A549 (cell line): Measurements from ENCODE around the gene RNF215. TPM values are rescaled to one million over a fixed set of nuclear protein-coding genes. Genes with fewer than 3 reads are reported as not detected.

Experiments
- ATAC-seq, 2 experiments: fragments of 200-7000 bp in 1 of 2; fragments of >200 bp in 1 of 2; cut with Nextera tagmentation in 1 of 2; cut with Tn5 transposase in 1 of 2; 3 replicates each; pipeline versions ENCODE4 v1.8.0 to v1.9.1; 2018 to 2020; ENCODE audit warnings: mild to moderate bottlenecking in 1 of 2, moderate library complexity in 1 of 2
- CTCF ChIA-PET: fragments of 300-600 bp; sonication (Branson Sonifier 250); formaldehyde crosslinking; extraction: SDS; loops from one replicate; lab custom pipeline; 2021; ENCODE audit warnings: antibody characterized with exemption, inconsistent platforms; lab: Yijun Ruan, JAX
- POLR2A ChIA-PET: fragments of 350-600 bp; formaldehyde crosslinking; extraction: SDS; loops from one replicate; lab custom pipeline; 2021; ENCODE audit warnings: antibody characterized with exemption, inconsistent platforms; lab: Yijun Ruan, JAX
- DNase-seq, 2 experiments: peaks; one replicate each; pipeline versions ENCODE4 v3.0.0 to v3.0.0-alpha.2; 2011 to 2016; ENCODE audit warnings: low read depth in 1 of 2, low spot score in 1 of 2
- FAIRE-seq: peaks from 2 replicates; lab custom pipeline; 2011; peaks lifted over from hg19 to GRCh38; lab: Jason Lieb, UNC
- H3K27ac ChIP-seq, 2 experiments: fragments of >200 bp; sonication (Bioruptor Twin); formaldehyde crosslinking; 3 replicates each; pipeline ENCODE4 v1.5.1; 2016 to 2017
- H3K4me1 ChIP-seq: fragments of >200 bp; sonication (Bioruptor Twin); formaldehyde crosslinking; 3 replicates; pipeline ENCODE4 v1.6.1; 2016
- H3K4me2 ChIP-seq: fragments of >200 bp; sonication (Bioruptor Twin); formaldehyde crosslinking; 3 replicates; pipeline ENCODE4 v1.6.1; 2016
- H3K4me3 ChIP-seq: fragments of >200 bp; sonication (Bioruptor Twin); formaldehyde crosslinking; 3 replicates; pipeline ENCODE4 v1.5.1; 2016
- H3K9me3 ChIP-seq: fragments of >200 bp; sonication (Bioruptor Twin); formaldehyde crosslinking; 3 replicates; pipeline ENCODE4 v1.6.1; 2016
- CEBPB ChIP-seq, 2 experiments: fragments of >200 bp in 1 of 2; sonication (Bioruptor Twin) in 1 of 2; formaldehyde crosslinking in 1 of 2; IDR thresholded peaks; 2 replicates each; pipeline ENCODE4 v1.6.1; 2012 to 2016
- E2F6 ChIP-seq: IDR thresholded peaks from 2 replicates; pipeline ENCODE4 v1.6.1; 2012; ENCODE audit warnings: low read depth, borderline replicate concordance
- ESRRA ChIP-seq: fragments of 150-350 bp; IDR thresholded peaks from 2 replicates; pipeline ENCODE4 v1.6.1; 2014; ENCODE audit warnings: mild to moderate bottlenecking, low read length, borderline replicate concordance
- FOSB ChIP-seq: fragments of 250-450 bp; sonication (Bioruptor Pico); IDR thresholded peaks from 2 replicates; pipeline ENCODE4 v1.5.0; 2020; ENCODE audit warnings: mild to moderate bottlenecking, moderate library complexity
- FOSL2 ChIP-seq, 2 experiments: fragments of 450-650 bp in 1 of 2; fragments of >200 bp in 1 of 2; sonication (Bioruptor Twin) in 1 of 2; formaldehyde crosslinking; IDR thresholded peaks; 2 replicates each; pipeline versions ENCODE4 v1.5.0 to v1.6.1; 2016 to 2020; ENCODE audit warnings: mild to moderate bottlenecking in 1 of 2, moderate library complexity in 1 of 2
- HEYL ChIP-seq: fragments of 250-450 bp; sonication (Bioruptor Pico); IDR thresholded peaks from 2 replicates; pipeline ENCODE4 v1.8.0; 2021; ENCODE audit warnings: mild to moderate bottlenecking, moderate library complexity
- HOXB5 ChIP-seq: fragments of 250-450 bp; sonication (Bioruptor Pico); IDR thresholded peaks from 2 replicates; pipeline ENCODE4 v1.5.0; 2020; ENCODE audit warnings: mild to moderate bottlenecking, moderate library complexity
- JUN ChIP-seq, 2 experiments: fragments of >200 bp; sonication (Bioruptor Twin); formaldehyde crosslinking; IDR thresholded peaks; 2 replicates in 1 of 2; 3 replicates in 1 of 2; pipeline ENCODE4 v1.6.1; 2016 to 2017
- JUNB ChIP-seq: fragments of >200 bp; sonication (Bioruptor Twin); formaldehyde crosslinking; IDR thresholded peaks from 2 replicates; pipeline ENCODE4 v1.6.1; 2016
- MAX ChIP-seq: IDR thresholded peaks from 2 replicates; pipeline ENCODE4 v1.6.1; 2012
- MAZ ChIP-seq: fragments of 150-350 bp; IDR thresholded peaks from 2 replicates; pipeline ENCODE4 v1.6.1; 2014; ENCODE audit warnings: antibody characterized with exemption, low read depth, low read length, borderline replicate concordance
- NFE2L2 ChIP-seq: fragments of 150-350 bp; conservative IDR thresholded peaks from 2 replicates; pipeline ENCODE4 v1.6.1; 2014; ENCODE audit warnings: low read length
- POLR2AphosphoS2 ChIP-seq: conservative IDR thresholded peaks from 2 replicates; pipeline ENCODE4 v1.6.1; 2012; ENCODE audit warnings: low read length, improper control_type of control experiment, inconsistent platforms
- RNF2 ChIP-seq: fragments of 200-600 bp; sonication (generic); IDR thresholded peaks from 2 replicates; pipeline ENCODE4 v1.6.1; 2016; ENCODE audit warnings: low read depth, mild to moderate bottlenecking, antibody characterized with exemption, moderate library complexity, borderline replicate concordance
- TFCP2L1 ChIP-seq: fragments of 250-450 bp; sonication (Bioruptor Pico); IDR thresholded peaks from 2 replicates; pipeline ENCODE4 v1.5.0; 2021; ENCODE audit warnings: mild to moderate bottlenecking
- ZC3H11A ChIP-seq: fragments of 450-650 bp; IDR thresholded peaks from 2 replicates; pipeline ENCODE4 v1.6.1; 2014; ENCODE audit warnings: antibody characterized with exemption, mild to moderate bottlenecking
- ZFP36 ChIP-seq: fragments of 450-650 bp; IDR thresholded peaks from 2 replicates; pipeline ENCODE4 v1.6.1; 2014; ENCODE audit warnings: borderline replicate concordance; ENCODE audit not compliant: partially characterized antibody
- WGBS: methylation state at CpG from one replicate; pipeline ENCODE4 v1.1.6; 2017; ENCODE audit errors: missing lambda C conversion rate; 5-methylcytosine and 5-hydroxymethylcytosine counted together
- polyA plus RNA-seq, 4 experiments: library from polyadenylated mRNA; depleted of rRNA in 3 of 4; stranded (reverse); fragments of >200 nt; fragmentation: RNase III in 1 of 4; extraction: RNeasy Plus Mini Kit Qiagen cat#74134 plus additional on column Dnase treatment in 1 of 4; gene quantifications; 2 replicates in 3 of 4; 3 replicates in 1 of 4; pipeline ENCODE4 v1.2.3, GENCODE V29; 2011 to 2017
- TF ChIP-seq, protein P1 (sequence below): fragments of 200-600 bp; sonication (generic); IDR thresholded peaks from 2 replicates; pipeline ENCODE4 v1.6.1; 2016; ENCODE audit warnings: antibody characterized with exemption, mild to moderate bottlenecking, moderate library complexity
- TF ChIP-seq, protein P2 (sequence below): IDR thresholded peaks from 2 replicates; pipeline ENCODE4 v1.6.1; 2012
- TF ChIP-seq, protein P3 (sequence below): fragments of >200 bp; sonication (Bioruptor Twin); formaldehyde crosslinking; IDR thresholded peaks from 3 replicates; pipeline ENCODE4 v1.6.1; 2016

The RNF215 gene
- polyA plus RNA-seq, 2 of the 4 experiments (the other 2 are of a cell fraction): 16.4 to 19.5 TPM

GRCh38 chr22:30335236-30335635 lies 52.0 kb downstream of the RNF215 start (continued):
- no peak for TF ChIP-seq HOXB5 (CRISPR knock-in tag)
- no peak for TF ChIP-seq CEBPB (IDR thresholded peaks at IDR 0.05)
- no peak for TF ChIP-seq MAZ
- TF ChIP-seq, all 56 proteins: peak for 0

GRCh38 chr22:30334646-30335045 lies 52.6 kb downstream of the RNF215 start:
- Histone ChIP-seq H3K27ac (no peak overlapping the region), H3K4me3 (no peak overlapping the region), H3K9me3 (no peaks in the 10 kb centered on the region), H3K4me1 (no peaks in the 10 kb centered on the region), H3K4me2 (no peak overlapping the region)
- no peak for DNase-seq
- ATAC-seq: no peak
- FAIRE-seq: no peak
- TF ChIP-seq E2F6 (no peak), JUN (IDR thresholded peaks at IDR 0.05) (no peak), MAX (no peak), ZFP36 (no peak), FOSL2 (IDR thresholded peaks at IDR 0.05) (no peak), FOSL2 (CRISPR knock-in tag; IDR thresholded peaks at IDR 0.05) (no peak), POLR2AphosphoS2 (no peak), RNF2 (no peak)
- ChIA-PET POLR2A (interaction anchor here (1.8 kb wide), 1 partner anchor 8 kb away, joined by 4 read pairs; the partner anchor contains the start of gene TBC1D10A), CTCF (interaction anchor here (0.9 to 3.0 kb wide), 3 partner anchors 10 to 46 kb away, joined by 3 to 13 read pairs (median 4); no protein-coding TSS in a partner anchor)
- WGBS: 99% methylated on average over 4 of the region's 4 CpGs

DNA sequence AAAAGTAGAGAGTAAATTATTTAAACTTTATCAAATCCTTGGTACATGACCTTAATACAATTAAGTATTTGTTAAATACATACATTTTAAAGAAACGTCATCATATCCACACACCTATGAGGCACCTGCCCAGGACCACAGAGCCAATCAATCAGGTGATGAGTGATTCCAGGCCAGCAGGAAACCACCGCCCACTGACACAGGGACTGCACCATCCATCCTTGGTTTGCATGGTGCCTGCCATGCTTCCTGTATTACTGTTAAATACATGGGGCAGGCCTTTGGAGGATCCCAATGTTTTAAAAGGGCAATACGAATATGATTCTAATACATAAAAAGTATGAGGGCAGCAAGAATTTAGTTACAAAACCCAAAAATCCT lies 53.5 kb downstream of the RNF215 start:
- WGBS: 88% methylated on average over 3 of the region's 3 CpGs
- no peak overlapping the region for H3K27ac ChIP-seq
- no peaks in the 10 kb centered on the region for H3K9me3 ChIP-seq
- H3K4me2 ChIP-seq: no peak overlapping the region
- ATAC-seq (no peak), FAIRE-seq (no peak), DNase-seq (no peak)
- no peak for TF ChIP-seq TFCP2L1
- no peak for TF ChIP-seq JUNB
- TF ChIP-seq, protein P1, sequence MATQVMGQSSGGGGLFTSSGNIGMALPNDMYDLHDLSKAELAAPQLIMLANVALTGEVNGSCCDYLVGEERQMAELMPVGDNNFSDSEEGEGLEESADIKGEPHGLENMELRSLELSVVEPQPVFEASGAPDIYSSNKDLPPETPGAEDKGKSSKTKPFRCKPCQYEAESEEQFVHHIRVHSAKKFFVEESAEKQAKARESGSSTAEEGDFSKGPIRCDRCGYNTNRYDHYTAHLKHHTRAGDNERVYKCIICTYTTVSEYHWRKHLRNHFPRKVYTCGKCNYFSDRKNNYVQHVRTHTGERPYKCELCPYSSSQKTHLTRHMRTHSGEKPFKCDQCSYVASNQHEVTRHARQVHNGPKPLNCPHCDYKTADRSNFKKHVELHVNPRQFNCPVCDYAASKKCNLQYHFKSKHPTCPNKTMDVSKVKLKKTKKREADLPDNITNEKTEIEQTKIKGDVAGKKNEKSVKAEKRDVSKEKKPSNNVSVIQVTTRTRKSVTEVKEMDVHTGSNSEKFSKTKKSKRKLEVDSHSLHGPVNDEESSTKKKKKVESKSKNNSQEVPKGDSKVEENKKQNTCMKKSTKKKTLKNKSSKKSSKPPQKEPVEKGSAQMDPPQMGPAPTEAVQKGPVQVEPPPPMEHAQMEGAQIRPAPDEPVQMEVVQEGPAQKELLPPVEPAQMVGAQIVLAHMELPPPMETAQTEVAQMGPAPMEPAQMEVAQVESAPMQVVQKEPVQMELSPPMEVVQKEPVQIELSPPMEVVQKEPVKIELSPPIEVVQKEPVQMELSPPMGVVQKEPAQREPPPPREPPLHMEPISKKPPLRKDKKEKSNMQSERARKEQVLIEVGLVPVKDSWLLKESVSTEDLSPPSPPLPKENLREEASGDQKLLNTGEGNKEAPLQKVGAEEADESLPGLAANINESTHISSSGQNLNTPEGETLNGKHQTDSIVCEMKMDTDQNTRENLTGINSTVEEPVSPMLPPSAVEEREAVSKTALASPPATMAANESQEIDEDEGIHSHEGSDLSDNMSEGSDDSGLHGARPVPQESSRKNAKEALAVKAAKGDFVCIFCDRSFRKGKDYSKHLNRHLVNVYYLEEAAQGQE: no peak
- no peak for TF ChIP-seq NFE2L2
- no peak for TF ChIP-seq ZC3H11A
- no peak for TF ChIP-seq MAZ
- no peak for TF ChIP-seq HEYL (CRISPR knock-in tag)
- TF ChIP-seq RNF2: no peak
- TF ChIP-seq POLR2AphosphoS2: no peak
- TF ChIP-seq FOSB (CRISPR knock-in tag): no peak
- TF ChIP-seq ESRRA: no peak
- TF ChIP-seq FOSL2 (IDR thresholded peaks at IDR 0.05): no peak
- no peak for TF ChIP-seq FOSL2 (CRISPR knock-in tag; IDR thresholded peaks at IDR 0.05)
- no peak for TF ChIP-seq MAX
- TF ChIP-seq, protein P2, sequence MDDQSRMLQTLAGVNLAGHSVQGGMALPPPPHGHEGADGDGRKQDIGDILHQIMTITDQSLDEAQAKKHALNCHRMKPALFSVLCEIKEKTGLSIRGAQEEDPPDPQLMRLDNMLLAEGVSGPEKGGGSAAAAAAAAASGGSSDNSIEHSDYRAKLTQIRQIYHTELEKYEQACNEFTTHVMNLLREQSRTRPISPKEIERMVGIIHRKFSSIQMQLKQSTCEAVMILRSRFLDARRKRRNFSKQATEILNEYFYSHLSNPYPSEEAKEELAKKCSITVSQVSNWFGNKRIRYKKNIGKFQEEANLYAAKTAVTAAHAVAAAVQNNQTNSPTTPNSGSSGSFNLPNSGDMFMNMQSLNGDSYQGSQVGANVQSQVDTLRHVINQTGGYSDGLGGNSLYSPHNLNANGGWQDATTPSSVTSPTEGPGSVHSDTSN: no peak
- TF ChIP-seq, protein P3, sequence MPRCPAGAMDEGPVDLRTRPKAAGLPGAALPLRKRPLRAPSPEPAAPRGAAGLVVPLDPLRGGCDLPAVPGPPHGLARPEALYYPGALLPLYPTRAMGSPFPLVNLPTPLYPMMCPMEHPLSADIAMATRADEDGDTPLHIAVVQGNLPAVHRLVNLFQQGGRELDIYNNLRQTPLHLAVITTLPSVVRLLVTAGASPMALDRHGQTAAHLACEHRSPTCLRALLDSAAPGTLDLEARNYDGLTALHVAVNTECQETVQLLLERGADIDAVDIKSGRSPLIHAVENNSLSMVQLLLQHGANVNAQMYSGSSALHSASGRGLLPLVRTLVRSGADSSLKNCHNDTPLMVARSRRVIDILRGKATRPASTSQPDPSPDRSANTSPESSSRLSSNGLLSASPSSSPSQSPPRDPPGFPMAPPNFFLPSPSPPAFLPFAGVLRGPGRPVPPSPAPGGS: no peak
- no peak overlapping the region for H3K4me3 ChIP-seq
- no peaks in the 10 kb centered on the region for H3K4me1 ChIP-seq
- ChIA-PET POLR2A (no interaction called here), CTCF (interaction anchor here (1.2 to 2.8 kb wide), 2 partner anchors 46 to 78 kb away, joined by 4 to 8 read pairs; no protein-coding TSS in a partner anchor)
